Right lobe of liver (tissue), 6 donors: Measurements from ENCODE around the gene BRD4. TPM values are rescaled to one million over a fixed set of nuclear protein-coding genes. Genes with fewer than 3 reads are reported as not detected.

Source experiments
- ATAC-seq, 4 donors: fragments of 200-7000 bp; cut with Tn5 transposase; one replicate each; pipeline ENCODE4 v1.9.1; 2020; ENCODE audit warnings: mild to moderate bottlenecking in 4 of 4, moderate library complexity in 4 of 4
- DNase-seq, 3 donors: peaks; one replicate each; pipeline ENCODE4 v3.0.0-alpha.2; 2020
- H3K27ac ChIP-seq, 3 donors: fragments of 200-600 bp; one replicate each; pipeline ENCODE4 v1.8.0; 2022
- H3K27me3 ChIP-seq, 2 donors: fragments of 200-600 bp; one replicate each; pipeline ENCODE4 v1.8.0; 2022
- H3K36me3 ChIP-seq, 4 donors: fragments of 200-600 bp; sonication (generic) in 1 of 4; one replicate each; pipeline versions ENCODE4 v1.5.1 to v1.8.0; 2017 to 2022; ENCODE audit warnings: control low read depth in 1 of 4
- H3K4me1 ChIP-seq, 4 donors: fragments of 200-600 bp; sonication (generic) in 1 of 4; one replicate each; pipeline versions ENCODE4 v1.5.1 to v1.8.0; 2017 to 2022; ENCODE audit warnings: control low read depth in 1 of 4
- H3K4me3 ChIP-seq, 3 donors: fragments of 200-600 bp; one replicate each; pipeline ENCODE4 v1.8.0; 2022
- H3K9me3 ChIP-seq, 4 donors: fragments of 200-600 bp; sonication (generic) in 1 of 4; one replicate each; pipeline versions ENCODE4 v1.5.1 to v1.8.0; 2017 to 2022; ENCODE audit warnings: control low read depth in 1 of 4
- POLR2A ChIP-seq: fragments of 450-650 bp; IDR thresholded peaks from one replicate; pipeline ENCODE4 v1.6.1; 2017; ENCODE audit warnings: antibody characterized with exemption, mild to moderate bottlenecking
- WGBS: methylation state at CpG from one replicate; pipeline ENCODE4 v1.1.6; 2018; ENCODE audit warnings: low coverage, low lambda C conversion rate; ENCODE audit not compliant: insufficient coverage; ENCODE audit errors: missing lambda C conversion rate; 5-methylcytosine and 5-hydroxymethylcytosine counted together
- intact Hi-C, 2 donors: fragments of 100-400 bp; cut with DNase I; formaldehyde crosslinking; loops; one replicate each; pipeline versions ENCODE4 v1.11.2 to v1.14.1; 2022
- small RNA-seq, 2 experiments: library from RNA; depleted of rRNA; stranded (forward); fragments of <200 nt; gene quantifications; one replicate each; pipeline ENCODE3, GENCODE V24; 2016
- total RNA-seq, 6 experiments: library from RNA; depleted of rRNA in 2 of 6; stranded (reverse); fragments of >200 nt in 2 of 6; fragmentation: NEBNext Ultra II Directional in 3 of 6; extraction: Animal tissue kit (Norgen Biotek cat#: 25700) in 3 of 6; gene quantifications; one replicate each; pipeline versions ENCODE4 v1.1.0 to v1.2.4, GENCODE V29; 2016 to 2023
- TF ChIP-seq, protein P1 (sequence below), 4 donors: fragments of 200-600 bp in 3 of 4; fragments of 450-650 bp in 1 of 4; IDR thresholded peaks; one replicate each; pipeline versions ENCODE4 v1.5.1 to v1.8.0; 2016 to 2022; ENCODE audit warnings: antibody characterized with exemption in 4 of 4, mild to moderate bottlenecking in 2 of 4
- donor health status: DM: no; HTN: yes; CAD: no.
- donor health status: DM: no; HTN: no; CAD: no.
- donor health status: DM: no; HTN: no; CAD: no.
- donor health status: DM: no; HTN: yes; CAD: no.
- donor health status: DM: no; HTN: yes; CAD: no.

BRD4 gene
- total RNA-seq, 6 experiments from 2014 or later, result 20.0 to 52.6 (median 40.6) TPM

DNA sequence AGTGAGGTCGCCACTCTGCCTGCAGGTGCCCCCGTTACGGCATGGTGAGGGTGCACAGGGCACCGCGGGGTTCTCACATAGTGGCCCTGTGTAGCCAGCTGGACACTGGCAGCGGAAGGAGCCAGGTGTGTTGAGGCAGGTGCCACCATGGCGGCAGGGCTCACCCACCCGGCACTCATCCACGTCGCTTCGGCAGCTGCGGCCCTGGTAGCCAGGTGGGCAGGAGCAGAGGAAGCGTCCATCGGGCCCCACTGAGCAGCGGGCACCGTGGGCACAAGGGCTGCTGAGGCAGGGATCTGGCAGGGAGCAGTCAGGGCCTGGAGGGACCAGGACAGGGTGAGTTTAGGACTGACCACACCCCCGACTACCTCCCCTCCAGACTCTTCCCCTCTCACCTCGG is 140.4 kb downstream of the BRD4 start:
- DNase-seq (no peak), ATAC-seq (no peak)
- no peaks in the 10 kb centered on the region for H3K9me3 ChIP-seq
- no CpG with 5 or more reads among the region's 18 CpGs for WGBS
- no peak overlapping the region for H3K4me3 ChIP-seq
- H3K27ac ChIP-seq, result no peak overlapping the region
- no peaks in the 10 kb centered on the region for H3K36me3 ChIP-seq
- H3K4me1 ChIP-seq, result no peaks in the 10 kb centered on the region
- intact Hi-C loops, result no loop called here
- H3K27me3 ChIP-seq, result peaks cover 0 to 15% of the 10 kb centered on the region in 2 donors
- TF ChIP-seq, protein P1, sequence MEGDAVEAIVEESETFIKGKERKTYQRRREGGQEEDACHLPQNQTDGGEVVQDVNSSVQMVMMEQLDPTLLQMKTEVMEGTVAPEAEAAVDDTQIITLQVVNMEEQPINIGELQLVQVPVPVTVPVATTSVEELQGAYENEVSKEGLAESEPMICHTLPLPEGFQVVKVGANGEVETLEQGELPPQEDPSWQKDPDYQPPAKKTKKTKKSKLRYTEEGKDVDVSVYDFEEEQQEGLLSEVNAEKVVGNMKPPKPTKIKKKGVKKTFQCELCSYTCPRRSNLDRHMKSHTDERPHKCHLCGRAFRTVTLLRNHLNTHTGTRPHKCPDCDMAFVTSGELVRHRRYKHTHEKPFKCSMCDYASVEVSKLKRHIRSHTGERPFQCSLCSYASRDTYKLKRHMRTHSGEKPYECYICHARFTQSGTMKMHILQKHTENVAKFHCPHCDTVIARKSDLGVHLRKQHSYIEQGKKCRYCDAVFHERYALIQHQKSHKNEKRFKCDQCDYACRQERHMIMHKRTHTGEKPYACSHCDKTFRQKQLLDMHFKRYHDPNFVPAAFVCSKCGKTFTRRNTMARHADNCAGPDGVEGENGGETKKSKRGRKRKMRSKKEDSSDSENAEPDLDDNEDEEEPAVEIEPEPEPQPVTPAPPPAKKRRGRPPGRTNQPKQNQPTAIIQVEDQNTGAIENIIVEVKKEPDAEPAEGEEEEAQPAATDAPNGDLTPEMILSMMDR (IDR thresholded peaks at IDR 0.05), result no peak
- TF ChIP-seq POLR2A, result no peak

DNA sequence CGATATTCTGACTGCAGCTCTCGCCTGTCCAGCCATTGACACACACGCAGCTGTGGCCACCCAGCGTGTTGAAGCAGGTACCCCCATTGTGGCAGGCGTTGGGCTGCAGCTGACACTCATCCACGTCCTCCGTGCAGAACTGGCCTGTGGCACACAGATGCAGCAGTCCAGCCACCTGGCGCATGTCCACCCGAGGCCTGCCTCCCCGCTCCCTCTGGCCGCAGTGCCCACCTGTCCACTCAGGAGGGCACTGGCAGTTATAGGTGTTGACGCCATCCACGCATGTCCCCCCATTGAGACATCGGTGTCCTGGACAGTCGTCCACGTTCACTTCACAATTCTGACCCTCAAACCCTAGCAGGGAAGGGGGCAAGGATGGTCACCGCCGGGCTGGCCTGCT is 140.8 kb downstream of the BRD4 start:
- no peaks in the 10 kb centered on the region for H3K4me1 ChIP-seq
- ATAC-seq, result no peak
- H3K36me3 ChIP-seq, result no peaks in the 10 kb centered on the region
- TF ChIP-seq POLR2A, result no peak
- TF ChIP-seq, protein P1 (IDR thresholded peaks at IDR 0.05), result no peak
- no peak for DNase-seq
- H3K9me3 ChIP-seq, result no peaks in the 10 kb centered on the region
- intact Hi-C loops, result no loop called here
- no peak overlapping the region for H3K27ac ChIP-seq
- H3K27me3 ChIP-seq, result peaks cover 0 to 13% of the 10 kb centered on the region in 2 donors
- 92% methylated on average over 2 of the region's 18 CpGs for WGBS
- H3K4me3 ChIP-seq, result no peak overlapping the region

DNA sequence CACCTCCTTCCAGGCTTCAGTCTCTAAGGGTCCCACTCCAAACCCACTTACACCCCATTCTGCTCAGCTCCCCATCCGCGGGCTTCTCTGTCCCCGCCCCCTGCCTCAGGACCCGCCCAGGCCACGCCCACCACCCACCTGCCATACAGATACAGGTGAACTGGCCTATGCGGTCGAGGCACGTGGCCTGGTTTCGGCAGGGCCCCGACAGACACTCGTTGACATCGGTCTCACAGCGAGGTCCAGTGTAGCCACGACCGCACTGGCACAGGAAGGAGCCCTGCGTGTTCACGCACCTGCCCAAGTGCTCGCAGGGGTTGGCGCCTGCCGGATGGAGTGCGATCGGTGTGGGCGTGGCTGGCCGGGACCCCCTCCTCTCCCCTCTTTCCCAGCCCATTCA is 143.5 kb downstream of the BRD4 start:
- Histone ChIP-seq H3K27me3 (no peaks in the 10 kb centered on the region), H3K36me3 (no peaks in the 10 kb centered on the region), H3K4me3 (no peak overlapping the region), H3K4me1 (no peaks in the 10 kb centered on the region), H3K27ac (no peak overlapping the region), H3K9me3 (no peaks in the 10 kb centered on the region)
- ATAC-seq (no peak), DNase-seq (no peak)
- 74% methylated on average over 5 of the region's 24 CpGs for WGBS
- intact Hi-C loops, result loop anchor here in 1 of 2 donors (10.0 kb wide), 1 partner anchor 256 kb away; the partner anchor contains the start of gene WIZ
- TF ChIP-seq POLR2A, result no peak

DNA sequence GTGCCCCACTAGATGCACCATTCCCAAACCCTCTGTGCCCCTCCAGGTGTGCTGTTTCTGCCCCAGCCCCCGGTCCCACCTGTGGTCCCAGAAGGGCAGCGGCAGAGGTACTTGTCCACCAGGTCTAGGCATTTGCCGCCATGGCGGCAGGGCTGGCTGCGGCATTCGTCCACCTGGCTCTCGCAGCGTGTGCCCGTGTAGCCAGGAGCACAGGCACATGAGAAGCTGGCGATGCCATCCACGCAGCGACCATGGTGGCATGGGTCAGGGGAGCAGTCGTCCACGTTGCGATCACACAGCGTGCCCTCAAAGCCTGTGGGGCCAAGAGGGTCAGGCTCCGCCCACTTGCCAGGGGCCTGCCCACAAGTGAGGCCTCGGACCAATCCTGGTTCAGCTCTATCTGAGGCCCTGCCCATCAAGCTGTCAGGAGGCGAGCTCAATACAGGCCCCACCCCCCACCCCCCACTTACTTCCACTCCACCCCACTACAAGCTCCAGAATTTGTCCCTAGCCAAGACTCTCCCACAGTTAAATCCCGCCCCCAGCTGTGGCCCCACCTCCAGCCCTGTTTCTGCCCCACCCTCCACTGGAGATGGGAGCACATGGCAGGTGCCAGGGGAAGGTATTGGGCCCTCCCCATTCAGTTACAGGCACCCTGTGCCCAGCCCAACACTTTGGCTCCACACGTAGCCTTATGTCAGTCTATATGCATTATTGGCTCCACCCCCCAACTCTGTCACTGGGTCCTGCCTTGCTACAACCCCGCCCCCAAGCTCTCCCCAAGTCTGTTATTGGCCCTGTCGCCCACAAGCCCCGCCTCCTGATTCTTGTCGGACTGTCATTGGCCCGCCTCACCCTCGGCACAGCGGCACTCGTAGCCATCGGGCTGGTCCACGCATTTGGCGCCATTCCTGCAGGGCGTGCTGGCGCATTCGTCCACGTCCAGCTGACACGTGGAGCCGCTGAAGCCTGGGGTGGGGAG is 145.0 kb downstream of the BRD4 start:
- DNase-seq, result no peak
- Histone ChIP-seq H3K4me1 (no peaks in the 10 kb centered on the region), H3K9me3 (no peaks in the 10 kb centered on the region), H3K4me3 (no peak overlapping the region), H3K27me3 (no peaks in the 10 kb centered on the region), H3K36me3 (no peaks in the 10 kb centered on the region), H3K27ac (no peak overlapping the region)
- intact Hi-C loops, result loop anchor here in 1 of 2 donors (10.0 kb wide), 1 partner anchor 257 kb away; the partner anchor contains the start of gene WIZ
- TF ChIP-seq, protein P1 (IDR thresholded peaks at IDR 0.05), result no peak
- no peak for TF ChIP-seq POLR2A
- WGBS, result 88% methylated on average over 11 of the region's 38 CpGs
- no peak for ATAC-seq

Small RNA genes within 50 kb of the gene (small RNA-seq; reads per million reads assigned to genes)
- gene AC005776.1, result 0 reads per million in 2 experiments

Other genes with a start within 250 kb of the BRD4 start
- 1 to 10 TPM; 2.7 to 7.4 (median 4.6) TPM for gene SYDE1, start 225.1 kb downstream of the BRD4 start, total RNA-seq
- 1 to 10 TPM; 1.7 to 6.7 (median 2.4) TPM for gene NOTCH3, start 131.5 kb downstream of the BRD4 start, total RNA-seq
- under 1 TPM in 3 of 6 experiments, not detected in 3; 0.20 to 0.25 (median 0.22) TPM for gene EPHX3, start 100.1 kb downstream of the BRD4 start, total RNA-seq
- gene AKAP8, start 47.2 kb upstream of the BRD4 start, total RNA-seq, result 10 to 100 TPM in 5 of 6 experiments, 1 to 10 TPM in 1; 10.0 to 20.2 (median 13.3) TPM
- gene AKAP8L, start 86.4 kb upstream of the BRD4 start, total RNA-seq, result 10 to 100 TPM; 27.4 to 69.4 (median 49.6) TPM
- 10 to 100 TPM; 12.5 to 24.4 (median 14.6) TPM for gene WIZ, start 117.4 kb upstream of the BRD4 start, total RNA-seq
- 1 to 10 TPM in 4 of 6 experiments, under 1 TPM in 2; 0.75 to 1.9 (median 1.1) TPM for gene RASAL3, start 132.0 kb upstream of the BRD4 start, total RNA-seq
- gene PGLYRP2, start 147.0 kb upstream of the BRD4 start, total RNA-seq, result 100 to 1,000 TPM in 2 of 6 experiments, 10 to 100 TPM in 4; 45.1 to 135 (median 59.2) TPM
- gene CYP4F22, start 176.0 kb upstream of the BRD4 start, total RNA-seq, result 1 to 10 TPM in 5 of 6 experiments, under 1 TPM in 1; 0.95 to 6.0 (median 4.5) TPM